ENCODE results near the gene LOXL3. TPM values are rescaled to one million over a fixed set of nuclear protein-coding genes. Genes with fewer than 3 reads are reported as not detected.
"Not testable (repeated sequence)": the region's sequence is repeated elsewhere in the genome, so short reads cannot be mapped to it uniquely, and the experiment has no call there.

LOXL3 gene
- total and polyA plus RNA-seq, 4 donors = 2.9 to 11.1 (median 6.6) TPM

DNA sequence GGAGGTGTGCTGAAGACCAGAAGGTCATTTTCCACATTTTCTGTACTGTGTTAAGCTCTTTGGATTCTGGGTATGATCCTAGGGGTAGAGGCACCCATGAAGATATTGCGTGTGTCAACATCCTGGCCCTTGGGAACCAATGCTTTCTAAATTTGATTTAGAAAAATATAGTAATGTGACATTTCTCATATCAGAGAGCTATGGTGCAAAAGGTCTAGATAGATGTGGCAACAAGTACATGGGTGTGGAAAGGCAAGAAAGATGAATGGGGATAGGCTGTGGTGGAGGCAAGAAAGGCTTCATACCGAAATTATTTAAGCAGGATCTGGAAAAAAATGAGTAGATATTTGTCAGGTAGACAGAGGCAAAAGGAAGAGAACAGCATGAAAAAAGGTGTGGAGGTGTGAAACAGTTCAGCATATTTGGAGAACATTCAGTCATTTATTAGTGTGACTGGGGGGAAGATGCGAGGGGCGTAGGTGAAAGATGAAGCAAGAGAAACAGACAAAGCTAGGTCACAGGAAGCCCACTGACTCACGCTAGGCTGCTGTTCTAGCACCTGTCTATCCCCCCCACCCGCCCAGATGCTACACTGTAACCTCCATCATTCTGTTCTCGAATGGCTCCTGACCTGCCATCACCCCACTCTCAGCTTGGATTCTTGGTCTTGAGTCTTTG lies 12.5 kb upstream of the LOXL3 start:
- Histone ChIP-seq H3K27ac (ENCODE audit: low read depth in 1 of 2, low read length in 1 of 2) (no peak overlapping the region), H3K27me3 (ENCODE audit: control insufficient read depth in 3 of 3, insufficient read depth in 3 of 3, low read length in 2 of 3) (peaks cover 0 to 35% (median 6%) of the 10 kb centered on the region in 3 donors), H3K4me1 (ENCODE audit: control insufficient read depth in 5 of 5, insufficient read depth in 5 of 5, low read length in 5 of 5) (no peaks in the 10 kb centered on the region), H3K9ac (ENCODE audit: insufficient read depth in 1 of 2, low read length in 2 of 2) (no peak overlapping the region), H3K9me3 (ENCODE audit: control insufficient read depth in 4 of 4, insufficient read depth in 3 of 4, low read length in 3 of 4) (no peaks in the 10 kb centered on the region), H3K4me3 (no peak overlapping the region), H3K36me3 (ENCODE audit: control insufficient read depth in 4 of 4, insufficient read depth in 4 of 4, low read length in 4 of 4) (no peaks in the 10 kb centered on the region)
- ATAC-seq (ENCODE audit: insufficient read depth, low FRiP score) (no peak), DNase-seq (no peak)
- TF ChIP-seq, protein P1, sequence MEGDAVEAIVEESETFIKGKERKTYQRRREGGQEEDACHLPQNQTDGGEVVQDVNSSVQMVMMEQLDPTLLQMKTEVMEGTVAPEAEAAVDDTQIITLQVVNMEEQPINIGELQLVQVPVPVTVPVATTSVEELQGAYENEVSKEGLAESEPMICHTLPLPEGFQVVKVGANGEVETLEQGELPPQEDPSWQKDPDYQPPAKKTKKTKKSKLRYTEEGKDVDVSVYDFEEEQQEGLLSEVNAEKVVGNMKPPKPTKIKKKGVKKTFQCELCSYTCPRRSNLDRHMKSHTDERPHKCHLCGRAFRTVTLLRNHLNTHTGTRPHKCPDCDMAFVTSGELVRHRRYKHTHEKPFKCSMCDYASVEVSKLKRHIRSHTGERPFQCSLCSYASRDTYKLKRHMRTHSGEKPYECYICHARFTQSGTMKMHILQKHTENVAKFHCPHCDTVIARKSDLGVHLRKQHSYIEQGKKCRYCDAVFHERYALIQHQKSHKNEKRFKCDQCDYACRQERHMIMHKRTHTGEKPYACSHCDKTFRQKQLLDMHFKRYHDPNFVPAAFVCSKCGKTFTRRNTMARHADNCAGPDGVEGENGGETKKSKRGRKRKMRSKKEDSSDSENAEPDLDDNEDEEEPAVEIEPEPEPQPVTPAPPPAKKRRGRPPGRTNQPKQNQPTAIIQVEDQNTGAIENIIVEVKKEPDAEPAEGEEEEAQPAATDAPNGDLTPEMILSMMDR (IDR thresholded peaks at IDR 0.05; ENCODE audit: control extremely low read depth, extremely low read depth) = no peak
- 80 to 84% methylated on average over 7 of the region's 7 CpGs for WGBS, 2 donors

DNA sequence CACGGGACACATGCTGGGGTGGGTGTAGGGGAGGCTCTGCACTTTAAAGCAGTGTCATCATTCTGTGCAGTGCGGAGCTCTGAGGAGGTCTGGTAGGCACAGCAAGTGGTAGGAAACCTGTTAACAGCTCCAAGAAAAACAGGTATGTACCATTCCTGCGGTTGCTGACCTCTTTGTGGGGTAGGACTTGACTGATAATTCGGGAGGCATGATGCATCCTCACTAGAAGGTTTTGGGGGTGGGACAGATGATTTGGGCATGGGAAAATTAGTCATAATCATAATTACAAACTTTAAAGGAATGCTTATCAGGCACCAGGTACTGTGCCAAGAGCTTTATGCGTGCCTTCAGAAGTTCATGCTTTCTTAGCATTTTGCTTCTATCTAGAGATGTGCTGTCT lies 10.5 kb upstream of the LOXL3 start:
- no peak for DNase-seq
- Histone ChIP-seq H3K9me3 (ENCODE audit: control insufficient read depth in 4 of 4, insufficient read depth in 3 of 4, low read length in 3 of 4) (no peaks in the 10 kb centered on the region), H3K4me1 (ENCODE audit: control insufficient read depth in 5 of 5, insufficient read depth in 5 of 5, low read length in 5 of 5) (no peaks in the 10 kb centered on the region), H3K9ac (ENCODE audit: insufficient read depth in 1 of 2, low read length in 2 of 2) (no peak overlapping the region), H3K4me3 (no peak overlapping the region), H3K36me3 (ENCODE audit: control insufficient read depth in 4 of 4, insufficient read depth in 4 of 4, low read length in 4 of 4) (no peaks in the 10 kb centered on the region), H3K27me3 (ENCODE audit: control insufficient read depth in 3 of 3, insufficient read depth in 3 of 3, low read length in 2 of 3) (peaks cover 0 to 39% (median 13%) of the 10 kb centered on the region in 3 donors), H3K27ac (ENCODE audit: low read depth in 1 of 2, low read length in 1 of 2) (no peak overlapping the region)
- ATAC-seq (ENCODE audit: insufficient read depth, low FRiP score) = no peak
- TF ChIP-seq, protein P1 (IDR thresholded peaks at IDR 0.05; ENCODE audit: control extremely low read depth, extremely low read depth) = no peak
- WGBS, 2 donors = 77 to 88% methylated on average over 5 of the region's 5 CpGs

DNA sequence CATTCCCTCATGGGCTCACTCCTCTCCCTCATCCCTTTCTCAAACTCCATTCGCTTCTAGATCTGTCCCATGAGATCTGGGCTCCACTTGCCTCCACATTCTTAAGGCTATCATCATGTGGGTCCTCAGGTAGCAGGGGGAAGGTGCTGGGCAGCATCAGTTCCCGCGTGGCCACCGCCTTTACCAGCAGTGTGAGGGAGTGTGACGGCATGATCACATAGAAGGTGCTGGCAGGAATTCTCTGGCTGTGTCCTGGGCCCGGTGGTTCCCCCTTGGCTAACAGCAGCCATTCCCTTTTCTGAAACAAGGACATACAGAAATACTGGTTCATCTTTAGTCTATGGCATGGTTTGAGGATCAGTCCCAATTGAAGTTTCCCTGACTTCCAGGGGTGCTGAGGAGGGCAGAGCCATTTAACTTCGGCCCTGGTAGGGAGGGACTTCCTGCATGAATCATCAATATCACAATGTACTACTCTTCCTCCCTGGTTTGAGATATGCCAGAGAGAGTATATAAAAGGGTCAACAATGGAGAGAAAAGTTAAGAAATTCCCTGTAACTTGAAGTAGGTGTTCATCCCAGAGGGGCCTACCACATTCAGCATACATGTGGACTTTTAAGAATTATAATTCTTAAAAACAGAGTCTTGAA lies 8.5 kb upstream of the LOXL3 start:
- ATAC-seq (ENCODE audit: insufficient read depth, low FRiP score) = no peak
- Histone ChIP-seq H3K27ac (ENCODE audit: low read depth in 1 of 2, low read length in 1 of 2) (no peak overlapping the region), H3K27me3 (ENCODE audit: control insufficient read depth in 3 of 3, insufficient read depth in 3 of 3, low read length in 2 of 3) (peaks cover 0 to 25% (median 13%) of the 10 kb centered on the region in 3 donors), H3K4me3 (no peak overlapping the region), H3K9me3 (ENCODE audit: control insufficient read depth in 4 of 4, insufficient read depth in 3 of 4, low read length in 3 of 4) (no peaks in the 10 kb centered on the region), H3K4me1 (ENCODE audit: control insufficient read depth in 5 of 5, insufficient read depth in 5 of 5, low read length in 5 of 5) (no peaks in the 10 kb centered on the region), H3K36me3 (ENCODE audit: control insufficient read depth in 4 of 4, insufficient read depth in 4 of 4, low read length in 4 of 4) (no peaks in the 10 kb centered on the region), H3K9ac (ENCODE audit: insufficient read depth in 1 of 2, low read length in 2 of 2) (no peak overlapping the region)
- TF ChIP-seq, protein P1 (IDR thresholded peaks at IDR 0.05; ENCODE audit: control extremely low read depth, extremely low read depth) = no peak
- no peak for DNase-seq
- WGBS, 2 donors = 79 to 85% methylated on average over 7 of the region's 7 CpGs

DNA sequence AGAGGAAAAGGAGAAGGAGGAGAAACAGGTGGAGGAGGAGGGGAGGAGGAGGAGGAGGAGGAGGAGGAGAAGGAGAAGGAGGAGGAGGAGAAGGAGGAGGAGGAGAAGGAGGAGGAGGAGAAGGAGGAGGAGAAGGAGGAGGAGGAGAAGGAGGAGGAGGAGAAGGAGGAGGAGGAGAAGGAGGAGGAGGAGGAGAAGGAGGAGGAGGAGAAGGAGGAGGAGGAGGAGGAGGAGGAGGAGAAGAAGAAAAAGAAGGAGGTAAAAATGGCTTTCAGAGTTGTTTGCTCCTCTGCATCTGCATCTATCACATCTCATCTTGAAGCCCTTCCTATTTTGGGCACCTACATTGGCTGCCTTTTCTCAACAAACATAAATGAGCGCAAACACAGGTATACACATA lies 7.3 kb upstream of the LOXL3 start:
- H3K9ac ChIP-seq (ENCODE audit: insufficient read depth in 1 of 2, low read length in 2 of 2); H3K4me1 ChIP-seq (ENCODE audit: control insufficient read depth in 5 of 5, insufficient read depth in 5 of 5, low read length in 5 of 5); H3K9me3 ChIP-seq (ENCODE audit: control insufficient read depth in 4 of 4, insufficient read depth in 3 of 4, low read length in 3 of 4); H3K36me3 ChIP-seq (ENCODE audit: control insufficient read depth in 4 of 4, insufficient read depth in 4 of 4, low read length in 4 of 4); H3K4me3 ChIP-seq; ATAC-seq (ENCODE audit: insufficient read depth, low FRiP score); DNase-seq; H3K27ac ChIP-seq (ENCODE audit: low read depth in 1 of 2, low read length in 1 of 2): not testable (repeated sequence)
- WGBS, 2 donors = 98 to 100% methylated on average over 1 of the region's 1 CpG
- peaks cover 0 to 25% (median 13%) of the 10 kb centered on the region in 3 donors for H3K27me3 ChIP-seq (ENCODE audit: control insufficient read depth in 3 of 3, insufficient read depth in 3 of 3, low read length in 2 of 3)
